Measurements from ENCODE around the gene CHST2. TPM values are rescaled to one million over a fixed set of nuclear protein-coding genes. Genes with fewer than 3 reads are reported as not detected.
A peak's percentile ranks its signal among the peaks of the same experiment; 100 is the strongest.

CHST2 gene
- total RNA-seq, 1 donor from 2014 or later = 5.9 TPM

GRCh38 chr3:143084856-143085731 is 34.5 kb upstream of the CHST2 start:
- Histone ChIP-seq H2AFZ (replicated peaks) (no peak overlapping the region), H3K4me1 (no peaks in the 10 kb centered on the region), H3F3A (ENCODE audit: low read depth) (no peaks in the 10 kb centered on the region), H3K36me3 (no peaks in the 10 kb centered on the region), H3K27me3 (no peaks in the 10 kb centered on the region), H3K9ac (no peak overlapping the region), H3K4me3 (no peak overlapping the region), H3K27ac (no peak overlapping the region), H4K20me1 (ENCODE audit: low read depth) (no peaks in the 10 kb centered on the region), H3K9me3 (ENCODE audit: low read depth) (no peaks in the 10 kb centered on the region), H3K79me2 (ENCODE audit: low read depth) (no peaks in the 10 kb centered on the region), H3K4me2 (no peak overlapping the region)
- peak overlapping the region; percentile 46 for H3K4me3 Mint-ChIP-seq
- no peak for DNase-seq (ENCODE audit: low spot score)
- peaks cover 11% of the 10 kb centered on the region for H3K27me3 Mint-ChIP-seq (ENCODE audit: insufficient read depth, low read depth)
- H3K36me3 Mint-ChIP-seq = peaks cover 8% of the 10 kb centered on the region
- no peak for TF ChIP-seq CTCF (IDR thresholded peaks at IDR 0.05)
- no peak for TF ChIP-seq EZH2phosphoT487 (IDR thresholded peaks at IDR 0.05)
- no peak for TF ChIP-seq EZH2 (IDR thresholded peaks at IDR 0.05)
- peak overlapping the region; percentile 26 for H3K27ac Mint-ChIP-seq
- H3K9me3 Mint-ChIP-seq = peaks cover 23% of the 10 kb centered on the region
- peaks cover 10% of the 10 kb centered on the region for H3K4me1 Mint-ChIP-seq

- DNase-seq (ENCODE audit: low spot score) = no peak
- no peaks in the 10 kb centered on the region for H3K27me3 ChIP-seq
- H4K20me1 ChIP-seq (ENCODE audit: low read depth) = no peaks in the 10 kb centered on the region
- H3K4me2 ChIP-seq = no peak overlapping the region
- no peak overlapping the region for H3K4me3 ChIP-seq
- H3K79me2 ChIP-seq (ENCODE audit: low read depth) = no peaks in the 10 kb centered on the region
- Mint-ChIP-seq H3K27ac (no peak overlapping the region), H3K4me3 (no peak overlapping the region), H3K27me3 (ENCODE audit: insufficient read depth, low read depth) (peaks cover 5% of the 10 kb centered on the region), H3K4me1 (peaks cover 7% of the 10 kb centered on the region), H3K36me3 (peaks cover 6% of the 10 kb centered on the region), H3K9me3 (peaks cover 21% of the 10 kb centered on the region)
- H3K9ac ChIP-seq = no peak overlapping the region
- H3K4me1 ChIP-seq = peaks cover 3% of the 10 kb centered on the region
- TF ChIP-seq CTCF (IDR thresholded peaks at IDR 0.05) = no peak
- no peak for TF ChIP-seq EZH2phosphoT487 (IDR thresholded peaks at IDR 0.05)
- TF ChIP-seq EZH2 (IDR thresholded peaks at IDR 0.05) = no peak
- H2AFZ ChIP-seq (replicated peaks) = no peak overlapping the region
- no peaks in the 10 kb centered on the region for H3K9me3 ChIP-seq (ENCODE audit: low read depth)
- no peaks in the 10 kb centered on the region for H3K36me3 ChIP-seq
- H3F3A ChIP-seq (ENCODE audit: low read depth) = no peaks in the 10 kb centered on the region
- no peak overlapping the region for H3K27ac ChIP-seq
Observed at GRCh38 chr3:143088835-143089234, 30.7 kb upstream of the CHST2 start.

- no peak for TF ChIP-seq EZH2phosphoT487 (IDR thresholded peaks at IDR 0.05)
- no peak for TF ChIP-seq EZH2 (IDR thresholded peaks at IDR 0.05)
- TF ChIP-seq CTCF (IDR thresholded peaks at IDR 0.05) = no peak
- H3K9me3 Mint-ChIP-seq = peaks cover 15% of the 10 kb centered on the region
- H3K4me3 ChIP-seq = no peak overlapping the region
- peaks cover 1% of the 10 kb centered on the region for H3K27me3 Mint-ChIP-seq (ENCODE audit: insufficient read depth, low read depth)
- H3K4me1 Mint-ChIP-seq = peaks cover 7% of the 10 kb centered on the region
- no peak overlapping the region for H3K9ac ChIP-seq
- H3K27ac Mint-ChIP-seq = no peak overlapping the region
- H3F3A ChIP-seq (ENCODE audit: low read depth) = no peaks in the 10 kb centered on the region
- H3K36me3 Mint-ChIP-seq = peaks cover under 1% of the 10 kb centered on the region
- H3K4me1 ChIP-seq = peaks cover 3% of the 10 kb centered on the region
- no peaks in the 10 kb centered on the region for H3K9me3 ChIP-seq (ENCODE audit: low read depth)
- no peaks in the 10 kb centered on the region for H3K79me2 ChIP-seq (ENCODE audit: low read depth)
- no peak overlapping the region for H3K4me3 Mint-ChIP-seq
- no peak overlapping the region for H3K4me2 ChIP-seq
- no peaks in the 10 kb centered on the region for H3K27me3 ChIP-seq
- no peak overlapping the region for H3K27ac ChIP-seq
- no peaks in the 10 kb centered on the region for H3K36me3 ChIP-seq
- H4K20me1 ChIP-seq (ENCODE audit: low read depth) = no peaks in the 10 kb centered on the region
- DNase-seq (ENCODE audit: low spot score) = no peak
- no peak overlapping the region for H2AFZ ChIP-seq (replicated peaks)
Observed at GRCh38 chr3:143089965-143090364, 29.6 kb upstream of the CHST2 start.
